Prostate gland (tissue), 2 donors: Measurements from ENCODE around the gene VPS54. TPM values are rescaled to one million over a fixed set of nuclear protein-coding genes. Genes with fewer than 3 reads are reported as not detected.

ENCODE experiments used
- DNase-seq: peaks from one replicate; pipeline ENCODE4 v3.0.0-alpha.2; 2019; ENCODE audit warnings: low spot score
- H3K27ac ChIP-seq, 2 donors: fragments of 200-600 bp; sonication (generic); 2 replicates each; pipeline ENCODE4 v1.5.1; 2017 to 2019
- H3K27me3 ChIP-seq: fragments of 200-600 bp; sonication (generic); replicated peaks from 2 replicates; pipeline ENCODE4 v1.5.1; 2019; ENCODE audit not compliant: insufficient read depth
- H3K36me3 ChIP-seq, 2 donors: fragments of 200-600 bp; sonication (generic); 1 replicate in 1 of 2; 2 replicates in 1 of 2; pipeline versions ENCODE4 v1.5.1 to v1.8.1; 2017 to 2019
- H3K4me1 ChIP-seq: fragments of 200-600 bp; sonication (generic); replicated peaks from 2 replicates; pipeline ENCODE4 v1.5.1; 2019
- H3K4me3 ChIP-seq, 2 donors: fragments of 200-600 bp; sonication (generic); 2 replicates each; pipeline ENCODE4 v1.5.1; 2017 to 2019
- H3K9me3 ChIP-seq: fragments of 200-600 bp; sonication (generic); 2 replicates; pipeline ENCODE4 v1.5.1; 2017
- CTCF ChIP-seq, 4 experiments: fragments of 200-600 bp in 2 of 4; fragments of 450-650 bp in 2 of 4; sonication (generic) in 2 of 4; IDR thresholded peaks; 1 replicate in 3 of 4; 2 replicates in 1 of 4; pipeline ENCODE4 v1.5.1; 2016 to 2019; ENCODE audit warnings: antibody characterized with exemption in 4 of 4, mild to moderate bottlenecking in 2 of 4, moderate library complexity in 2 of 4
- POLR2A ChIP-seq: fragments of 450-650 bp; IDR thresholded peaks from one replicate; pipeline ENCODE4 v1.6.1; 2016; ENCODE audit warnings: antibody characterized with exemption, mild to moderate bottlenecking
- POLR2AphosphoS5 ChIP-seq: sonication (generic); formaldehyde crosslinking; IDR thresholded peaks from one replicate; pipeline ENCODE4 v1.6.1; 2017; ENCODE audit warnings: antibody characterized with exemption
- WGBS: methylation state at CpG from one replicate; pipeline ENCODE4 v1.1.5; 2018; 5-methylcytosine and 5-hydroxymethylcytosine counted together
- intact Hi-C: fragments of 100-400 bp; cut with DNase I; formaldehyde crosslinking; loops from one replicate; pipeline ENCODE4 v1.14.2; 2022
- total RNA-seq, 2 donors: library from RNA; depleted of rRNA; stranded (reverse); fragments of >200 nt; gene quantifications; one replicate each; pipeline ENCODE4 v1.1.0, GENCODE V29; 2016

VPS54 gene
- total RNA-seq, 2 donors from 2014 or later = 33.5 to 41.1 TPM

GRCh38 chr2:63874204-63875130 is 144.8 kb downstream of the VPS54 start:
- Histone ChIP-seq H3K4me1 (no peaks in the 10 kb centered on the region), H3K36me3 (no peaks in the 10 kb centered on the region), H3K9me3 (no peaks in the 10 kb centered on the region), H3K27ac (no peak overlapping the region), H3K4me3 (no peak overlapping the region), H3K27me3 (no peaks in the 10 kb centered on the region)
- TF ChIP-seq POLR2A = no peak
- TF ChIP-seq POLR2AphosphoS5 = no peak
- no peak for TF ChIP-seq CTCF (IDR thresholded peaks at IDR 0.05)
- no peak for DNase-seq
- intact Hi-C loops = no loop called here
- 96% methylated on average over 5 of the region's 5 CpGs for WGBS

- H3K4me1 ChIP-seq = no peaks in the 10 kb centered on the region
- TF ChIP-seq CTCF (IDR thresholded peaks at IDR 0.05) (no peak), POLR2A (no peak), POLR2AphosphoS5 (no peak)
Observed at GRCh38 chr2:63872571-63873328, 146.5 kb downstream of the VPS54 start.

GRCh38 chr2:63871864-63872263 is 147.4 kb downstream of the VPS54 start:
- H3K4me3 ChIP-seq = no peak overlapping the region
- TF ChIP-seq CTCF (IDR thresholded peaks at IDR 0.05) (no peak), POLR2A (no peak), POLR2AphosphoS5 (no peak)
- no peaks in the 10 kb centered on the region for H3K4me1 ChIP-seq
- intact Hi-C loops = no loop called here
- no peaks in the 10 kb centered on the region for H3K9me3 ChIP-seq
- WGBS = 41% methylated on average over 4 of the region's 4 CpGs
- H3K36me3 ChIP-seq = no peaks in the 10 kb centered on the region
- no peak overlapping the region for H3K27ac ChIP-seq
- H3K27me3 ChIP-seq = no peaks in the 10 kb centered on the region
- DNase-seq = no peak

More at GRCh38 chr2:63872571-63873328, 146.5 kb downstream of the VPS54 start:
- WGBS = 56% methylated on average over 6 of the region's 6 CpGs
- no peak overlapping the region for H3K27ac ChIP-seq
- DNase-seq = no peak
- no peaks in the 10 kb centered on the region for H3K9me3 ChIP-seq
- H3K4me3 ChIP-seq = no peak overlapping the region
- H3K36me3 ChIP-seq = no peaks in the 10 kb centered on the region
- intact Hi-C loops = no loop called here
- H3K27me3 ChIP-seq = no peaks in the 10 kb centered on the region

- TF ChIP-seq POLR2A (no peak), CTCF (IDR thresholded peaks at IDR 0.05) (no peak), POLR2AphosphoS5 (no peak)
- H3K4me3 ChIP-seq = no peak overlapping the region
- DNase-seq = no peak
- no peaks in the 10 kb centered on the region for H3K4me1 ChIP-seq
- H3K9me3 ChIP-seq = no peaks in the 10 kb centered on the region
- H3K36me3 ChIP-seq = no peaks in the 10 kb centered on the region
- intact Hi-C loops = no loop called here
- WGBS = 93% methylated on average over 4 of the region's 4 CpGs
- no peaks in the 10 kb centered on the region for H3K27me3 ChIP-seq
- no peak overlapping the region for H3K27ac ChIP-seq
Observed at GRCh38 chr2:63870679-63871078, 148.5 kb downstream of the VPS54 start.
